ENCODE data around the gene TNNT2. TPM values are rescaled to one million over a fixed set of nuclear protein-coding genes. Genes with fewer than 3 reads are reported as not detected.

The TNNT2 gene
- total RNA-seq, 2 donors from 2014 or later, result 2.4 to 4.2 TPM

GRCh38 chr1:201349092-201349491 lies 28.4 kb downstream of the TNNT2 start:
- no peak for DNase-seq
- TF ChIP-seq CTCF (IDR thresholded peaks at IDR 0.05), result no peak

GRCh38 chr1:201348211-201348566 lies 29.3 kb downstream of the TNNT2 start:
- H3K4me1 ChIP-seq, result no peaks in the 10 kb centered on the region
- H3K27me3 ChIP-seq, result no peaks in the 10 kb centered on the region
- TF ChIP-seq CTCF (IDR thresholded peaks at IDR 0.05), result no peak
- no peaks in the 10 kb centered on the region for H3K9me3 ChIP-seq
- H3K36me3 ChIP-seq, result no peaks in the 10 kb centered on the region
- intact Hi-C loops (cut with DNase I), result no loop called here
- peak; percentile 46 for DNase-seq
- H3K9ac ChIP-seq (ENCODE audit: low read depth in 2 of 2, low read length in 2 of 2), result no peak overlapping the region
- H3K4me3 ChIP-seq, result no peak overlapping the region
- no peak overlapping the region for H3K27ac ChIP-seq

More at GRCh38 chr1:201349092-201349491, 28.4 kb downstream of the TNNT2 start:
- H3K9me3 ChIP-seq, result no peaks in the 10 kb centered on the region
- no peaks in the 10 kb centered on the region for H3K36me3 ChIP-seq
- H3K27ac ChIP-seq, result no peak overlapping the region
- H3K4me1 ChIP-seq, result no peaks in the 10 kb centered on the region
- H3K4me3 ChIP-seq, result no peak overlapping the region
- no peaks in the 10 kb centered on the region for H3K27me3 ChIP-seq
- intact Hi-C loops (cut with DNase I), result no loop called here
- H3K9ac ChIP-seq (ENCODE audit: low read depth in 2 of 2, low read length in 2 of 2), result no peak overlapping the region

- intact Hi-C loops (cut with DNase I), result no loop called here
- TF ChIP-seq CTCF (IDR thresholded peaks at IDR 0.05), result no peak
- Histone ChIP-seq H3K36me3 (no peaks in the 10 kb centered on the region), H3K27me3 (no peaks in the 10 kb centered on the region), H3K4me3 (no peak overlapping the region), H3K9ac (ENCODE audit: low read depth in 2 of 2, low read length in 2 of 2) (no peak overlapping the region), H3K9me3 (no peaks in the 10 kb centered on the region), H3K27ac (no peak overlapping the region), H3K4me1 (no peaks in the 10 kb centered on the region)
- no peak for DNase-seq
Observed at GRCh38 chr1:201347498-201348210, 29.8 kb downstream of the TNNT2 start.

GRCh38 chr1:201346987-201347386 lies 30.5 kb downstream of the TNNT2 start:
- no peak for TF ChIP-seq CTCF (IDR thresholded peaks at IDR 0.05)
- Histone ChIP-seq H3K36me3 (no peaks in the 10 kb centered on the region), H3K9ac (ENCODE audit: low read depth in 2 of 2, low read length in 2 of 2) (no peak overlapping the region), H3K27ac (no peak overlapping the region), H3K4me3 (no peak overlapping the region), H3K4me1 (no peaks in the 10 kb centered on the region), H3K27me3 (no peaks in the 10 kb centered on the region), H3K9me3 (no peaks in the 10 kb centered on the region)
- intact Hi-C loops (cut with DNase I), result no loop called here
- DNase-seq, result no peak

- H3K4me1 ChIP-seq, result no peaks in the 10 kb centered on the region
- DNase-seq, result peak; percentile 65
- intact Hi-C loops (cut with DNase I), result no loop called here
Observed at GRCh38 chr1:201346337-201346939, 31.0 kb downstream of the TNNT2 start.

More at GRCh38 chr1:201346337-201346939, 31.0 kb downstream of the TNNT2 start:
- Histone ChIP-seq H3K4me3 (no peak overlapping the region), H3K9me3 (no peaks in the 10 kb centered on the region), H3K27ac (no peak overlapping the region), H3K36me3 (no peaks in the 10 kb centered on the region), H3K27me3 (no peaks in the 10 kb centered on the region), H3K9ac (ENCODE audit: low read depth in 2 of 2, low read length in 2 of 2) (no peak overlapping the region)
- peak; percentile 48 for TF ChIP-seq CTCF (IDR thresholded peaks at IDR 0.05)
